WTC11 (cell line): ENCODE results near the gene CNGA4. TPM values are rescaled to one million over a fixed set of nuclear protein-coding genes. Genes with fewer than 3 reads are reported as not detected.

Source experiments
- ATAC-seq: fragments of 200-7000 bp; cut with Tn5 transposase; 2 replicates; pipeline ENCODE4 v1.10.0; 2021; ENCODE audit warnings: mild to moderate bottlenecking, moderate library complexity
- CTCF ChIA-PET: fragments of 300-600 bp; sonication (Branson Sonifier 250); formaldehyde crosslinking; loops from one replicate; lab custom pipeline; 2021; ENCODE audit warnings: antibody characterized with exemption; lab: Charles Lee
- POLR2A ChIA-PET: fragments of 350-600 bp; sonication (Branson Sonifier 250); formaldehyde crosslinking; loops from one replicate; lab custom pipeline; 2021; ENCODE audit warnings: antibody characterized with exemption; lab: Charles Lee
- DNase-seq: peaks from one replicate; pipeline ENCODE4 v3.0.0; 2021; ENCODE audit warnings: low spot score
- H3K27ac Mint-ChIP-seq: 2 replicates; pipeline ENCODE4 v1.8.0; 2021; ENCODE audit warnings: mixed read lengths
- H3K27me3 Mint-ChIP-seq: 2 replicates; pipeline ENCODE4 v1.8.0; 2021; ENCODE audit warnings: low read depth, mild to moderate bottlenecking, moderate library complexity, mixed read lengths
- H3K36me3 Mint-ChIP-seq: 2 replicates; pipeline ENCODE4 v1.8.0; 2021; ENCODE audit warnings: mixed read lengths
- H3K4me1 Mint-ChIP-seq: 2 replicates; pipeline ENCODE4 v1.8.0; 2022; ENCODE audit warnings: mixed read lengths
- H3K4me3 Mint-ChIP-seq: 2 replicates; pipeline ENCODE4 v1.8.0; 2021; ENCODE audit warnings: mild to moderate bottlenecking, moderate library complexity, mixed read lengths
- H3K9me3 Mint-ChIP-seq: 2 replicates; pipeline ENCODE4 v1.8.0; 2021; ENCODE audit warnings: mixed read lengths
- FOXP1 ChIP-seq: sonication (generic); formaldehyde crosslinking; IDR thresholded peaks from 2 replicates; pipeline ENCODE4 v1.8.0; 2022; ENCODE audit warnings: missing genetic modification reagents, mild to moderate bottlenecking, moderate library complexity, borderline replicate concordance
- JAZF1 ChIP-seq: fragments of 250-450 bp; sonication (Bioruptor Pico); IDR thresholded peaks from 2 replicates; pipeline ENCODE4 v1.9.0; 2021; ENCODE audit warnings: moderate library complexity, mild to moderate bottlenecking, inconsistent platforms
- JUN ChIP-seq: sonication (generic); formaldehyde crosslinking; IDR thresholded peaks from 2 replicates; pipeline ENCODE4 v1.8.0; 2023; ENCODE audit warnings: mild to moderate bottlenecking, missing genetic modification reagents
- NFYB ChIP-seq: sonication (generic); formaldehyde crosslinking; conservative IDR thresholded peaks from 2 replicates; pipeline ENCODE4 v1.8.0; 2022; ENCODE audit warnings: low read depth, missing genetic modification reagents
- NR2C2 ChIP-seq: sonication (generic); formaldehyde crosslinking; IDR thresholded peaks from 2 replicates; pipeline ENCODE4 v1.8.0; 2022; ENCODE audit warnings: mild to moderate bottlenecking, missing genetic modification reagents
- NR3C1 ChIP-seq: sonication (generic); formaldehyde crosslinking; conservative IDR thresholded peaks from 2 replicates; pipeline ENCODE4 v1.8.1; 2023; ENCODE audit warnings: low read depth, mild to moderate bottlenecking, missing genetic modification reagents
- RORB ChIP-seq: fragments of 250-450 bp; sonication (Bioruptor Pico); IDR thresholded peaks from 2 replicates; pipeline ENCODE4 v1.9.0; 2021; ENCODE audit warnings: mild to moderate bottlenecking
- SOX15 ChIP-seq: fragments of 250-450 bp; sonication (Bioruptor Pico); IDR thresholded peaks from 2 replicates; pipeline ENCODE4 v1.9.0; 2021; ENCODE audit warnings: mild to moderate bottlenecking
- TCF7 ChIP-seq: sonication (generic); formaldehyde crosslinking; IDR thresholded peaks from 2 replicates; pipeline ENCODE4 v1.8.0; 2022; ENCODE audit warnings: mild to moderate bottlenecking, low read depth, missing genetic modification reagents, moderate library complexity
- TEAD4 ChIP-seq: sonication (generic); formaldehyde crosslinking; IDR thresholded peaks from 2 replicates; pipeline ENCODE4 v1.8.0; 2022; ENCODE audit warnings: mild to moderate bottlenecking, missing genetic modification reagents
- ZNF317 ChIP-seq: sonication (generic); formaldehyde crosslinking; IDR thresholded peaks from 2 replicates; pipeline ENCODE4 v1.8.1; 2023; ENCODE audit warnings: low read depth, mild to moderate bottlenecking, moderate library complexity, missing genetic modification reagents, borderline replicate concordance
- ZNF416 ChIP-seq: fragments of 250-450 bp; sonication (Bioruptor Pico); IDR thresholded peaks from 2 replicates; pipeline ENCODE4 v1.9.0; 2021; ENCODE audit warnings: mild to moderate bottlenecking, inconsistent platforms
- total RNA-seq: library from RNA; stranded (reverse); gene quantifications from 3 replicates; pipeline ENCODE4 v1.2.3, GENCODE V29; 2021
- TF ChIP-seq, protein P1 (sequence below): fragments of 250-450 bp; sonication (Bioruptor Pico); conservative IDR thresholded peaks from 2 replicates; pipeline ENCODE4 v1.9.0; 2021; ENCODE audit warnings: mild to moderate bottlenecking
- TF ChIP-seq, protein P2 (sequence below): fragments of 250-450 bp; sonication (Bioruptor Pico); IDR thresholded peaks from 2 replicates; pipeline ENCODE4 v1.9.0; 2021; ENCODE audit warnings: moderate library complexity, mild to moderate bottlenecking, inconsistent platforms, borderline replicate concordance
- TF ChIP-seq, protein P3 (sequence below): fragments of 250-450 bp; sonication (Bioruptor Pico); IDR thresholded peaks from 2 replicates; pipeline ENCODE4 v1.8.0; 2021; ENCODE audit warnings: mild to moderate bottlenecking
- TF ChIP-seq, protein P4 (sequence below): fragments of 250-450 bp; sonication (Bioruptor Pico); IDR thresholded peaks from 2 replicates; pipeline ENCODE4 v1.9.0; 2021; ENCODE audit warnings: mild to moderate bottlenecking
- TF ChIP-seq, protein P5 (sequence below): fragments of 200-600 bp; IDR thresholded peaks from 2 replicates; pipeline ENCODE4 v1.8.0; 2022; ENCODE audit warnings: antibody characterized with exemption
- TF ChIP-seq, protein P6 (sequence below): sonication (generic); formaldehyde crosslinking; IDR thresholded peaks from 2 replicates; pipeline ENCODE4 v1.8.0; 2022; ENCODE audit warnings: missing genetic modification reagents

Gene CNGA4
- total RNA-seq, 1 experiment from 2014 or later = 0.35 TPM

DNA sequence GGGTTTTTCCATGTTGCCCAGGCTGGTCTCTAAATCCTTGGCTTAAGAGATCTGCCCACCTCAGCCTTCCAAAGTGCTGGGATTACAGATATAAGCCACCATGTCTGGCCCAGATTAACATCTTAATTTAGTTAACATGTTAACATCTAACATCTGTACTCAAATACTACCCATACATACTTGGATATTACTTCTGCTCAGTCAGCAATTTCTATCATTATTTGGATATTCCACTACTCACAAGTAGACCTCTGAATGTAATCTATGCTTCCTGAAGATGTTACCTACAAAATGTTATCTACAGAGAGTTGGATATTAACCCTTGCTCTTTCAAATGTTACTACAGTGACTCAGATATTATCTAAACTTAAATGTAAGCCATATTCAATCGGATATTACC lies 24.8 kb downstream of the CNGA4 start (continued):
- TF ChIP-seq, protein P1, sequence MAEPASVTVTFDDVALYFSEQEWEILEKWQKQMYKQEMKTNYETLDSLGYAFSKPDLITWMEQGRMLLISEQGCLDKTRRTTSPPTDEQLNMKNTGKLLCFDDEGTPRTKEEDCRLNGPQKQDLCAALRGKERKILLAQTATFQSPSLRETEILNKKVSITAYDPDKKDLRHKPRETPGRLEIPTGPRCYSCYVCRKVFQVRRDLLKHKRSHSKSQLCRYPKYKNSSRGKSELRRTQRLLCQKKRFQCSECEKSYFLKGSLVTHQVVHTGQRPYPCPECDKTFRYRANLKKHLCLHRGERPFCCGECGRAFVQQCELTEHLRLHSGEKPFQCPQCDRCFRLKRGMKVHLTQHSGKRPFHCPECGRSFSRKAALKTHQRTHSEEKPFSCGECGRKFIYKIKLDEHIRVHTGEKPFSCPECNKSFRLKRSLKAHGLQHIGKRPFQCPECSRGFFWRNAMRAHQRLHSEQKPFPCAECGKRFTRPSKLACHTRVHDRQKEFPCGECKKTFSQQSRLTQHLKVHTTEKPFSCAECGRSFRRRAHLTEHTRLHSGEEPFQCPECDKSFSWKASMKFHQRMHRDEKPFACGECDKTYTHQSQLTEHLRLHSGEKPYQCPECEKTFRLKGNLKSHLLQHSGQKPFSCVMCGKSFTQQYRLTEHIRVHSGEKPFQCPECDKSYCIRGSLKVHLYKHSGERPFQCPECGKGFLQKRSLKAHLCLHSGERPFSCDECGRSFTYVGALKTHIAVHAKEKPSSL (CRISPR knock-in tag) = no peak

DNA sequence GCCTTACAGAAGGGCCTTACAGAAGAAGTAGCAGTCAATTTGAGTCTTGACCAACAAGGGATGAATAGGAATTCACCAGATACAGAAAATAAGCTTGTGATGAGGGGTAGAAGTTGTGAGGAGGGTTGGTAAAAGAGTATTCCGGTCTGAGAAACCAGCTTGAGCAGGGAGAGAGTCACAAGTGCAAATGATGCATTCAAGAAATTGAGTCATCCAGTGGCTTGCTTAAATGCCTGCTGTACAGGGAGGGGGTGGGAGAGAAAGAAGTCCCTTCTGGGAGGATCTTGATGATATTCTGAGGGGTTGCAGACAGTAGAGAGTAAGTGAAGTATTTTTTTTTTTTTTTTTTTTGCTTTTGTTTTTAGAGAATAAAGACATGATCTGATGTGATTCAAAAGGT lies 29.9 kb downstream of the CNGA4 start:
- Mint-ChIP-seq H3K36me3 (no peaks in the 10 kb centered on the region), H3K9me3 (no peaks in the 10 kb centered on the region), H3K4me3 (no peak overlapping the region), H3K27me3 (peaks cover 24% of the 10 kb centered on the region), H3K4me1 (peaks cover 7% of the 10 kb centered on the region; the same call in 1 of the 2 replicates)
- no peak for DNase-seq
- POLR2A ChIA-PET = interaction anchor here (1.2 to 1.3 kb wide), 2 partner anchors 18 to 21 kb away, joined by 3 to 4 read pairs; no protein-coding TSS in a partner anchor
- TF ChIP-seq ZNF317 (CRISPR knock-in tag) = no peak
- TF ChIP-seq ZNF416 = no peak
- TF ChIP-seq TCF7 (CRISPR knock-in tag) = no peak
- TF ChIP-seq, protein P2, sequence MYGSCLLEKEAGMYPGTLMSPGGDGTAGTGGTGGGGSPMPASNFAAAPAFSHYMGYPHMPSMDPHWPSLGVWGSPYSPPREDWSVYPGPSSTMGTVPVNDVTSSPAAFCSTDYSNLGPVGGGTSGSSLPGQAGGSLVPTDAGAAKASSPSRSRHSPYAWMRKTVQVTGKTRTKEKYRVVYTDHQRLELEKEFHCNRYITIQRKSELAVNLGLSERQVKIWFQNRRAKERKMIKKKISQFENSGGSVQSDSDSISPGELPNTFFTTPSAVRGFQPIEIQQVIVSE (CRISPR knock-in tag) = no peak
- TF ChIP-seq, protein P3, sequence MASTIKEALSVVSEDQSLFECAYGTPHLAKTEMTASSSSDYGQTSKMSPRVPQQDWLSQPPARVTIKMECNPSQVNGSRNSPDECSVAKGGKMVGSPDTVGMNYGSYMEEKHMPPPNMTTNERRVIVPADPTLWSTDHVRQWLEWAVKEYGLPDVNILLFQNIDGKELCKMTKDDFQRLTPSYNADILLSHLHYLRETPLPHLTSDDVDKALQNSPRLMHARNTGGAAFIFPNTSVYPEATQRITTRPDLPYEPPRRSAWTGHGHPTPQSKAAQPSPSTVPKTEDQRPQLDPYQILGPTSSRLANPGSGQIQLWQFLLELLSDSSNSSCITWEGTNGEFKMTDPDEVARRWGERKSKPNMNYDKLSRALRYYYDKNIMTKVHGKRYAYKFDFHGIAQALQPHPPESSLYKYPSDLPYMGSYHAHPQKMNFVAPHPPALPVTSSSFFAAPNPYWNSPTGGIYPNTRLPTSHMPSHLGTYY (CRISPR knock-in tag) = no peak
- TF ChIP-seq NFYB (CRISPR knock-in tag) = no peak
- TF ChIP-seq JUN (CRISPR knock-in tag) = no peak
- TF ChIP-seq FOXP1 = no peak
- TF ChIP-seq NR3C1 (CRISPR knock-in tag) = no peak
- TF ChIP-seq, protein P4, sequence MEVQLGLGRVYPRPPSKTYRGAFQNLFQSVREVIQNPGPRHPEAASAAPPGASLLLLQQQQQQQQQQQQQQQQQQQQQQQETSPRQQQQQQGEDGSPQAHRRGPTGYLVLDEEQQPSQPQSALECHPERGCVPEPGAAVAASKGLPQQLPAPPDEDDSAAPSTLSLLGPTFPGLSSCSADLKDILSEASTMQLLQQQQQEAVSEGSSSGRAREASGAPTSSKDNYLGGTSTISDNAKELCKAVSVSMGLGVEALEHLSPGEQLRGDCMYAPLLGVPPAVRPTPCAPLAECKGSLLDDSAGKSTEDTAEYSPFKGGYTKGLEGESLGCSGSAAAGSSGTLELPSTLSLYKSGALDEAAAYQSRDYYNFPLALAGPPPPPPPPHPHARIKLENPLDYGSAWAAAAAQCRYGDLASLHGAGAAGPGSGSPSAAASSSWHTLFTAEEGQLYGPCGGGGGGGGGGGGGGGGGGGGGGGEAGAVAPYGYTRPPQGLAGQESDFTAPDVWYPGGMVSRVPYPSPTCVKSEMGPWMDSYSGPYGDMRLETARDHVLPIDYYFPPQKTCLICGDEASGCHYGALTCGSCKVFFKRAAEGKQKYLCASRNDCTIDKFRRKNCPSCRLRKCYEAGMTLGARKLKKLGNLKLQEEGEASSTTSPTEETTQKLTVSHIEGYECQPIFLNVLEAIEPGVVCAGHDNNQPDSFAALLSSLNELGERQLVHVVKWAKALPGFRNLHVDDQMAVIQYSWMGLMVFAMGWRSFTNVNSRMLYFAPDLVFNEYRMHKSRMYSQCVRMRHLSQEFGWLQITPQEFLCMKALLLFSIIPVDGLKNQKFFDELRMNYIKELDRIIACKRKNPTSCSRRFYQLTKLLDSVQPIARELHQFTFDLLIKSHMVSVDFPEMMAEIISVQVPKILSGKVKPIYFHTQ (CRISPR knock-in tag) = no peak
- TF ChIP-seq TEAD4 (CRISPR knock-in tag) = no peak
- no peak for TF ChIP-seq SOX15 (CRISPR knock-in tag)
- no peak for TF ChIP-seq NR2C2
- TF ChIP-seq, protein P5, sequence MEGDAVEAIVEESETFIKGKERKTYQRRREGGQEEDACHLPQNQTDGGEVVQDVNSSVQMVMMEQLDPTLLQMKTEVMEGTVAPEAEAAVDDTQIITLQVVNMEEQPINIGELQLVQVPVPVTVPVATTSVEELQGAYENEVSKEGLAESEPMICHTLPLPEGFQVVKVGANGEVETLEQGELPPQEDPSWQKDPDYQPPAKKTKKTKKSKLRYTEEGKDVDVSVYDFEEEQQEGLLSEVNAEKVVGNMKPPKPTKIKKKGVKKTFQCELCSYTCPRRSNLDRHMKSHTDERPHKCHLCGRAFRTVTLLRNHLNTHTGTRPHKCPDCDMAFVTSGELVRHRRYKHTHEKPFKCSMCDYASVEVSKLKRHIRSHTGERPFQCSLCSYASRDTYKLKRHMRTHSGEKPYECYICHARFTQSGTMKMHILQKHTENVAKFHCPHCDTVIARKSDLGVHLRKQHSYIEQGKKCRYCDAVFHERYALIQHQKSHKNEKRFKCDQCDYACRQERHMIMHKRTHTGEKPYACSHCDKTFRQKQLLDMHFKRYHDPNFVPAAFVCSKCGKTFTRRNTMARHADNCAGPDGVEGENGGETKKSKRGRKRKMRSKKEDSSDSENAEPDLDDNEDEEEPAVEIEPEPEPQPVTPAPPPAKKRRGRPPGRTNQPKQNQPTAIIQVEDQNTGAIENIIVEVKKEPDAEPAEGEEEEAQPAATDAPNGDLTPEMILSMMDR = no peak
- TF ChIP-seq, all 79 proteins: peak for 0
- H3K27ac Mint-ChIP-seq = no peak overlapping the region
- ATAC-seq = no peak
- CTCF ChIA-PET = interaction anchor here (1.0 to 5.8 kb wide), 6 partner anchors 9 to 94 kb away, joined by 3 to 82 read pairs (median 8); partner anchors contain the start of gene CCKBR

DNA sequence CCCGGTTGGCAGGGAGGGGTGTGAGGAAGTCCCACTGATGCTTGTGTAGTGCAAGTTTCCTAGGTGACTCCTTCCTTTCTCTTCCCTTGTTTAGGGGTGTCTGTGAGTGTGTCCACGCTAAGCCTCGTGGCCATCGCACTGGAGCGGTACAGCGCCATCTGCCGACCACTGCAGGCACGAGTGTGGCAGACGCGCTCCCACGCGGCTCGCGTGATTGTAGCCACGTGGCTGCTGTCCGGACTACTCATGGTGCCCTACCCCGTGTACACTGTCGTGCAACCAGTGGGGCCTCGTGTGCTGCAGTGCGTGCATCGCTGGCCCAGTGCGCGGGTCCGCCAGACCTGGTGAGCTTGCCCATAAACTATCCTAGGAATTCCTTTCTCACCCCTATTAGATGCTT lies 31.1 kb downstream of the CNGA4 start:
- CTCF ChIA-PET = interaction anchor here (0.8 to 5.8 kb wide), 8 partner anchors 11 to 93 kb away, joined by 3 to 82 read pairs (median 18); partner anchors contain the start of gene CCKBR
- TF ChIP-seq RORB (CRISPR knock-in tag) (no peak), JAZF1 (no peak)
- TF ChIP-seq, protein P6, sequence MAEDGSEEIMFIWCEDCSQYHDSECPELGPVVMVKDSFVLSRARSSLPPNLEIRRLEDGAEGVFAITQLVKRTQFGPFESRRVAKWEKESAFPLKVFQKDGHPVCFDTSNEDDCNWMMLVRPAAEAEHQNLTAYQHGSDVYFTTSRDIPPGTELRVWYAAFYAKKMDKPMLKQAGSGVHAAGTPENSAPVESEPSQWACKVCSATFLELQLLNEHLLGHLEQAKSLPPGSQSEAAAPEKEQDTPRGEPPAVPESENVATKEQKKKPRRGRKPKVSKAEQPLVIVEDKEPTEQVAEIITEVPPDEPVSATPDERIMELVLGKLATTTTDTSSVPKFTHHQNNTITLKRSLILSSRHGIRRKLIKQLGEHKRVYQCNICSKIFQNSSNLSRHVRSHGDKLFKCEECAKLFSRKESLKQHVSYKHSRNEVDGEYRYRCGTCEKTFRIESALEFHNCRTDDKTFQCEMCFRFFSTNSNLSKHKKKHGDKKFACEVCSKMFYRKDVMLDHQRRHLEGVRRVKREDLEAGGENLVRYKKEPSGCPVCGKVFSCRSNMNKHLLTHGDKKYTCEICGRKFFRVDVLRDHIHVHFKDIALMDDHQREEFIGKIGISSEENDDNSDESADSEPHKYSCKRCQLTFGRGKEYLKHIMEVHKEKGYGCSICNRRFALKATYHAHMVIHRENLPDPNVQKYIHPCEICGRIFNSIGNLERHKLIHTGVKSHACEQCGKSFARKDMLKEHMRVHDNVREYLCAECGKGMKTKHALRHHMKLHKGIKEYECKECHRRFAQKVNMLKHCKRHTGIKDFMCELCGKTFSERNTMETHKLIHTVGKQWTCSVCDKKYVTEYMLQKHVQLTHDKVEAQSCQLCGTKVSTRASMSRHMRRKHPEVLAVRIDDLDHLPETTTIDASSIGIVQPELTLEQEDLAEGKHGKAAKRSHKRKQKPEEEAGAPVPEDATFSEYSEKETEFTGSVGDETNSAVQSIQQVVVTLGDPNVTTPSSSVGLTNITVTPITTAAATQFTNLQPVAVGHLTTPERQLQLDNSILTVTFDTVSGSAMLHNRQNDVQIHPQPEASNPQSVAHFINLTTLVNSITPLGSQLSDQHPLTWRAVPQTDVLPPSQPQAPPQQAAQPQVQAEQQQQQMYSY (CRISPR knock-in tag) = 0 out of 2 replicates have a peak, but pooled peaks have one; percentile 32
- TF ChIP-seq, protein P5 = peak; percentile 60; the same call in 1 of the 2 replicates

More for the DNA sequence above, 31.1 kb downstream of the CNGA4 start:
- no peak overlapping the region for H3K4me3 Mint-ChIP-seq
- H3K9me3 Mint-ChIP-seq = no peaks in the 10 kb centered on the region
- peaks cover 7% of the 10 kb centered on the region; the same call in 1 of the 2 replicates for H3K4me1 Mint-ChIP-seq
- ATAC-seq (peak; percentile 38), DNase-seq (peak; percentile 59)
- POLR2A ChIA-PET = no interaction called here
- no peaks in the 10 kb centered on the region for H3K36me3 Mint-ChIP-seq
- H3K27ac Mint-ChIP-seq = no peak overlapping the region
- peaks cover 30% of the 10 kb centered on the region for H3K27me3 Mint-ChIP-seq
